ENCODE data around the gene CRABP1.

CRABP1 gene

DNA sequence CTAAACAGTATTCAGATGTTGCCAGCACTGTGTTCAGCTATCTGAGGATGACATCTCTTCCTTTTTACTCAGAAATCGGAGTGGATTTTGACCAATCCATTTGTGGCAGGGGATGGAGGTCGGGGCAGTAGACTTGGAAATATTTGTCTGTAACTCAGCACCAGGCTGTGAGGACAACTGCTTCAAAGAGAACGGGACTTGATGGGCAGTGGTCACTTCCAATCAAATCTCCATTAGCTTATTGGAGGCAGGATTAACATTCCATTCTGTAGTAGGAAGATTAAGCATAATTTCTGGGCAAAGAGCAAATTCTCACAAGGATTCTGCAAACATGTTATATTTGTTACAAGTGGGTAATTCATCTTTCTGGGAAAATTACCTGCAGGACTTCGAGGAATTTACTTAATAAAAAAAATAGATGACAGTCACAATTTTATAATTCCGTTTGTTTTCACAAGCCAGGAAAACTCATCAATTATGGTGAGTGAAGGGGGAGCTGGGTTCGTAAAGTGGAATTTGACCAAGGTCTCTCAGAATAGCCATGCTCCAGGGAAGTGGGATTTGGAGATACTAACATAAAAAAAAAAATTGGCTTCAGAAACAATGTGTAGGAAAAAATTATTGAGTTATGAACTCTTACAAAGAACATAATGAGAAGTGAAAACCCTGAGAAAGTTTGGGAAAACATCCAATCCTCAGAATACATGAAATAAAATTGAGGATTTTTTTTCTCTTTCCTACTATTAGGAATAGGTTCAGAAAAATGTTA, 18.1 kb downstream of the CRABP1 start:
- ChIA-PET POLR2A (interaction anchor here (0.9 to 1.2 kb wide), 2 partner anchors 10 to 79 kb away, joined by 3 to 4 read pairs; partner anchors contain the start of gene IREB2), CTCF (interaction anchor here (1.1 to 1.2 kb wide), 2 partner anchors 58 to 124 kb away, joined by 3 read pairs; no protein-coding TSS in a partner anchor)
- DNase-seq (ENCODE audit: extremely low spot score), result no peak
- TF ChIP-seq CTBP1 (IDR thresholded peaks at IDR 0.05; ENCODE audit: borderline replicate concordance), result no peak
- TF ChIP-seq, protein P1, sequence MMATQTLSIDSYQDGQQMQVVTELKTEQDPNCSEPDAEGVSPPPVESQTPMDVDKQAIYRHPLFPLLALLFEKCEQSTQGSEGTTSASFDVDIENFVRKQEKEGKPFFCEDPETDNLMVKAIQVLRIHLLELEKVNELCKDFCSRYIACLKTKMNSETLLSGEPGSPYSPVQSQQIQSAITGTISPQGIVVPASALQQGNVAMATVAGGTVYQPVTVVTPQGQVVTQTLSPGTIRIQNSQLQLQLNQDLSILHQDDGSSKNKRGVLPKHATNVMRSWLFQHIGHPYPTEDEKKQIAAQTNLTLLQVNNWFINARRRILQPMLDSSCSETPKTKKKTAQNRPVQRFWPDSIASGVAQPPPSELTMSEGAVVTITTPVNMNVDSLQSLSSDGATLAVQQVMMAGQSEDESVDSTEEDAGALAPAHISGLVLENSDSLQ (IDR thresholded peaks at IDR 0.05), result peak; percentile 96

DNA sequence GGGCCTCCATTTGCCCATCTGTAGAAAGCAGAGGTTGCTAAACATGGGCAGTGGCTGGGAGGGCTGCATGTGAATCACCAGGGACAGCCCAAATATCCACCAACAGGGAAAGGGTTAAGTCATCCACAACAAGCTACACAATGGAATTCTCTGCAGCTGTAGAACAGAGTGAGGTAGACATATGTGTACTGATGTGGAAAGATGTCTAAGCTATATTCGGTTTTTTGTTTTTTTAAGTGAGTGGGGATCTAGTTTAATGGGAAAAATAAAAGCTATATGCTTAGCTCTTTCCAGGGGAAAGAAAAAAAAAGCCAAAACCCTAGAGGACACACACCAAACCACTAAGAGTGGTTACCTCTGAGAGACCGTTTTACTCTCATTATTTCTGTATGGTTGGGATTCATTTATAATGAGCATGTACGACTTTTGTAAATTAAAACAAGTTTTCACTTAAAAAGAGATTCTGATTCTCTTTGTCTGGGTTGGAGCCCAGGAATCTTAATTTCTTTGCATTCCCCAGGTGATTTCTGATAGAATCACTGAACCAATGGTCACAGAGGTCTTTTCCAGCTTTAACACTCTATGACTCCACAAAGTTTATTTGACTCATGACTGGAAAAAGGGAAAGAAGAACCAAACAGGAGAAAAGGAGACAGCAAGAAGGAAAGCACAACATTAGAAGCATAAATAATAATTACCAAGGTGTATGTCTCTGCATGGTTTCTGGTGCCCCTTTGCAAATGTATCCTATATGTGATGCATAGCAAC, 19.1 kb downstream of the CRABP1 start:
- no peak for DNase-seq (ENCODE audit: extremely low spot score)
- TF ChIP-seq TARDBP (IDR thresholded peaks at IDR 0.05), result no peak
- no peak for TF ChIP-seq NFRKB (IDR thresholded peaks at IDR 0.05)
- no peak for TF ChIP-seq ZNF384 (IDR thresholded peaks at IDR 0.05)
- no peak for TF ChIP-seq ARNT (IDR thresholded peaks at IDR 0.05)
- ChIA-PET POLR2A (interaction anchor here (0.9 to 1.2 kb wide), 2 partner anchors 11 to 78 kb away, joined by 3 to 4 read pairs; partner anchors contain the start of gene IREB2), CTCF (interaction anchor here (1.1 kb wide), 1 partner anchor 58 kb away, joined by 3 read pairs; no protein-coding TSS in a partner anchor)

DNA sequence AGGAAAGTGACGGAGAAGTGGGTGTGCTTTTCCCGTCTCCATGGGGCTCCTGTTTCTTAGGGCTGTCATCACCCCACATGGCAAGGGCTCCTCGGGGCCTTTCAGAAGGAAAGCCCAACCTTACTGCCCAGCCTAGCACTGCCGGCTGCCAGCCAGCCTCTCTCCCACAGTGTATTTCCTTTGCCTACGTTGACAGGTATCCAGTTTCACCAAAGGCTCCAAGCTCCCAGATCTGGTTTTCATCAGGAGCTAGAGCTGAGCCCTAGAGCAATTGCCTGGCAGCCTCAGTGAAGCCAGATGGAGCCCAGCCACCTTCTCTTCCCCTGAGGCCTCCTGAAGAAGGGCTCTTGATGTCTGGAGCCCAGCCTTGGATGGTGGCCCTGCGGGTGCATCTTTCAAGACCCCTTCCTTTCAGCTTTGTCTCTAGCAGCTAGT, 20.2 kb downstream of the CRABP1 start:
- TF ChIP-seq NFRKB (IDR thresholded peaks at IDR 0.05) (no peak), TARDBP (IDR thresholded peaks at IDR 0.05) (no peak)
- CTCF ChIA-PET, result no interaction called here
- peak; percentile 44 for DNase-seq (ENCODE audit: extremely low spot score)
- POLR2A ChIA-PET, result no interaction called here

DNA sequence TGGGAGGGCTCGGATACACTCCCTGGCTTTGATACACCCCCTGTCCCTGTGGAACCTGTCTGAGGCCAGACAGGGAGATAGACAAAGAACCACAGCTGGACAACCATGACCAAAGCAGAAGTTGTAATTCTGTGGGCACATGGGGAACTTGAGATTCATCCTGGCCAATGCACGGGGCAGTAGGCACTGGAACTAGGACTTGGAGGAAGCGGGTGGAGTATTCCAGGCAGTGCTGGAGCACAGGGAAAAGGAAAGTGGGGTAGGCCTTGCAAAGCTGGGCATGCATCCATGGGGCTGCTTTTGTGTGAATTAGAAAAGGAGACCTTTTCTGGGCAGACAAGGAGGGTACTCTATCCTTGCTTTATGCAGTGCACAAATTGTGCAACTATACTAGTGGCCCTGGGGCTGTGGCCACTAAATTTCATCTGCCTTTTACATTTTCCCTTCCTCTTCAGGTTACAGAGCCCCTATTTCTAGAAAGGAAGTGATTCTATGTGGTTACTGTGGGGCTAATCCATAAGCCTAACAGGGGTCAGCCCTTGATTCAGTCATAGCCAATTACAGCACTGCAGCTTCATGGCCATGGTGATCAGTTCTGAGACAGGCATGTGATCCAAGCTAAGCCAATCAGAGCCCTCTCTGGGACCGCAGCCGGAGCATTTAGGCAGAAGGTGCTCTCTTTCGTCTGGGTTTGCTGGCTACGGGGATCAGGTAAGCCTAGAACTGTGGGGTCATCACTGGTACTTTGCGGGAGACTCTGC, 21.0 kb downstream of the CRABP1 start:
- POLR2A ChIA-PET, result no interaction called here
- TF ChIP-seq HDGF (IDR thresholded peaks at IDR 0.05; ENCODE audit: borderline replicate concordance), result no peak
- TF ChIP-seq SP1 (IDR thresholded peaks at IDR 0.05), result no peak
- no peak for TF ChIP-seq ELF4 (IDR thresholded peaks at IDR 0.05)
- CTCF ChIA-PET, result no interaction called here
- no peak for DNase-seq (ENCODE audit: extremely low spot score)

- no peak for DNase-seq (ENCODE audit: extremely low spot score)
- no peak for TF ChIP-seq BHLHE40 (IDR thresholded peaks at IDR 0.05; ENCODE audit: borderline replicate concordance)
- ChIA-PET CTCF (no interaction called here), POLR2A (no interaction called here)
Measured at GRCh38 chr15:78361771-78362506, 21.8 kb downstream of the CRABP1 start.

DNA sequence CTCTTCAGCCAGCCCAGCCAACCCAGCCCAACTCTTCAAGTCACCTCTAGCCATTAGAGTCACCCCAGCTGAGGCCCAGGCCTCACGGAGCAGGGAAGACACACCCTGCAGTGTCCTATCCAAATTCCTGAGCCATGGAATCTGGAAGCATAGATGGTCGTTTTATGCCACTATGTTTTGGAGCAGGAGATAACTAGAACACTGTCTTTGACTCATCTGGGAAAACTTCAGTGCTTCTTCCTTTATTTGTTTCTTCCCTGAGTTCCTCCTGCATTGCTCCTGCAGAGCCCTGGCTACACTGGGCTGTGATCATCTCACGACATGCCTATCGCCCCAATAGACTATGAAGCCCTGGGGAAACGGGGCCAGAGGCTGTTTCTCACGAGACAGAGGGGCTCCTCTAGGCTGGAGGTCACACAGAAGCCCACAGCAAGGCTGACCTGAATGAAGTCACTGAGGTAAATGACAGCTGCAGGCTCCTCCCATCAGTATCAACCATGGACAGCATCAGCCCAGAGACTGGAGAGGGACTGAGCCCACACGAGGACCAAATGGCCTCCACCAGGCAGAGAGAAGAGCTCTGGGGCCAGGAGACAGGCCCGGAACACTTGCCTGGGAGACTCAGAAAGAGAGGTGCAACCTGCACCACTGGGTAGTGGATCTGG, 22.7 kb downstream of the CRABP1 start:
- CTCF ChIA-PET, result no interaction called here
- TF ChIP-seq NFRKB (IDR thresholded peaks at IDR 0.05), result no peak
- no peak for TF ChIP-seq CTBP1 (IDR thresholded peaks at IDR 0.05; ENCODE audit: borderline replicate concordance)
- no peak for TF ChIP-seq ELF4 (IDR thresholded peaks at IDR 0.05)
- no peak for TF ChIP-seq FOXK2 (IDR thresholded peaks at IDR 0.05)
- no peak for TF ChIP-seq TARDBP (IDR thresholded peaks at IDR 0.05)
- TF ChIP-seq SP1 (IDR thresholded peaks at IDR 0.05), result no peak
- no peak for TF ChIP-seq FOXM1 (IDR thresholded peaks at IDR 0.05; ENCODE audit: borderline replicate concordance)
- TF ChIP-seq L3MBTL2 (conservative IDR thresholded peaks at IDR 0.05), result no peak
- TF ChIP-seq ARNT (IDR thresholded peaks at IDR 0.05), result no peak
- TF ChIP-seq SUZ12 (IDR thresholded peaks at IDR 0.05), result no peak
- TF ChIP-seq HDGF (IDR thresholded peaks at IDR 0.05; ENCODE audit: borderline replicate concordance), result no peak
- no peak for TF ChIP-seq BHLHE40 (IDR thresholded peaks at IDR 0.05; ENCODE audit: borderline replicate concordance)
- no peak for TF ChIP-seq ZNF384 (IDR thresholded peaks at IDR 0.05)
- no peak for TF ChIP-seq LEF1 (IDR thresholded peaks at IDR 0.05; ENCODE audit: borderline replicate concordance)
- TF ChIP-seq, protein P1 (IDR thresholded peaks at IDR 0.05), result no peak
- no peak for TF ChIP-seq FOXA1 (IDR thresholded peaks at IDR 0.05)
- POLR2A ChIA-PET, result no interaction called here
- DNase-seq (ENCODE audit: extremely low spot score), result no peak
